Kidney glomerular epithelial cell (primary cell): Measurements from ENCODE around the gene SLC4A7.
"Not testable (repeated sequence)": the region's sequence is repeated elsewhere in the genome, so short reads cannot be mapped to it uniquely, and the experiment has no call there.

Experiments
- DNase-seq: peaks from one replicate; lab custom pipeline; 2025; lab: John Stamatoyannopoulos, UW

The SLC4A7 gene

DNA sequence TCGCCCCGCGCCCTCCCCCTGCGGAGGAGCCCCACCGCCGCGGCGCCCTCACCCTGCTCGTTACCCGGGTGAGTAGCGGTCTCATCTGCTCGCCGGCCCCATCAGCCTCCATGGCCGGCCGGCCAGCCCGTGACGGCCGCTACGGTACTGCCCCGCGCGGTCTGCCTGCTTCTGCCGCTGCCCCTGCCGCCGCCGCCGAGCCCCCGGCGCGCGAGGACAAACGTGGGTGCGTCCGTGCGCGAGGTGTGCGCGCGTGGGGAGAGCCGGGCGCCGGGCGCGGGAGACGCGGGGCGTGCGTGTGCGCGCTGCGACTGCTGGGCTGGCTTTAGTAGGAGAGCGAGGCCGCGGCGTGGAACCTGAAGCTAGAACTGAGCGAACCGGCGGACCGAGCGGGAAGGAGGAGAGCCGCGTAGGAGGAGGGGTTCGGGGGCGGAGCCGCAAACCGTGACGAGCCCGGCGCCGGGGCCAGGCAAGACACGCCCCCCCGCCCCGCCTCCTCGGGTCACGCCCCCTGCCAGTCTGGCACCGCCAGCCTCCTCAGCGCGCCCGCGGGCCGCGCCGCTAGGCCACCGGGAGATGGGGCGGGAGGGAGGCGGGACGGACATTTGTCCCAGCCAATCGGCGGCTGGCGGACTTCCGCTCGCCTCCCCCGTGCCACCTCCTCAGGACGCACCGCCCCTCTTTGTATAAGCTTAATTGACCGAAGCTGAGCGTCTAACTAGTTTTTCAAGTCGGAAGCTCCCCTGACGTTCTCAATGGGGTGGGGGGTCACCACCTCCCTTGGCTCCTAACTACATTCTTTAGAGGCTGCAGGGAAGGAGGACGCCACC is at the start of gene SLC4A7:
Gene SLC4A7 (minus strand): TSS at position 370 of the 830 bp plus-strand sequence. CDS start 258 bp downstream, at position 112.
- peak; percentile 95 for DNase-seq

DNA sequence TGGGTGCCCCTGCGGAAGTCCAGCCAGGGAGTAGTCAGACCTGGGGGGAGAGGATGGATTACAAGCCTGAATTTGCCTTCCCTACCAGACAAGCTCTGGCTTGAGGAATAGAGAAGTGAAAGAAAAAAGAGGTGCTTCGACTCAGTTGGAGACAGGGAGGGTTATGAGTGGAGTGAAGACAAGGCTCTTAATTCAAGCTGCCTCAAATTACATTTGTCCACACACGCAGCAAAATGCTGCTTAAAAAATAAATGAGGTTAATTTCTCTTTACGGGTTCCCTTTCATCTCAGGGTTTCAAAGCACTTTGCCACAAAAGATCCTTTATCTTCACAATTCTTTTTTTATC is 49.0 kb upstream of the SLC4A7 start:
- peak; percentile 66 for DNase-seq

DNA sequence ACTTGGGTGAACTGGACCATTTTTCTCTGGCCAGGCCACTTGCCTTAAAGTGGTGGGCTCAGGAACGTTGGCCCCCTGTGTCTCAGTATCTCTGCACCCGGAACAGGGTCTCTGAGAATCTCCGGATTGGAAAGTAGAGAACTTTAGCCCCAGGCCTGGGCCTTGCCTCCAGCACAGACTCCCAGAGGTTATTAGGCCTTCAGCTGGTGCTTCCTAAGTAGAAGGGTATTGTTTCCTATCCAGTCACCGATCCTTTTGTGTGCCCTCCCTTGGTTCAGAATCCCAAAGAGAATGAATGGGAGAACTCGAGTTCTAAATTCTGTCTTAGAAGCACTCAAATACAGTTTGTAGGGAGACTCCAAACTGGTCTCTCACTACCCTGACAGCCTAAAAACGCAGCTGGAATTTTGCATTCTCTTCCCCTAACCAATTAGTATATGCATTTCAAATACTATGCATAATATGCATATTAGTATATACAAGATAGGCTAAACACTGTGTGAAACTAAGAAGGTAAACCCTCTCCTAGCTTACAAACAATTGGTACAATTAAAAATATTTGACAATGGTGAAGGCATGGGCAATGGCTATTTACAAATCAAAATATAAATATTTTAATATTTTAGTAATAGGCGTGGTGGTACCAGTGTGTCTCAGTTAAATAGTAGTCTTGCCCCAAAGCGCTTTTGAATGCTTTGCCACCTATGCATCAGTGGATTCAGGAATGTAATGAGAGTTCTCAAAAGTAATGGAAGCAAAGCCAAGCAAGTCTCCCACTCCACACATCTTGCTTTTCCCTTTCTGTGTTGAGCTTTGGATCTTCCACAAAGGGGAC is 48.5 kb upstream of the SLC4A7 start:
- DNase-seq: peak; percentile 66

DNA sequence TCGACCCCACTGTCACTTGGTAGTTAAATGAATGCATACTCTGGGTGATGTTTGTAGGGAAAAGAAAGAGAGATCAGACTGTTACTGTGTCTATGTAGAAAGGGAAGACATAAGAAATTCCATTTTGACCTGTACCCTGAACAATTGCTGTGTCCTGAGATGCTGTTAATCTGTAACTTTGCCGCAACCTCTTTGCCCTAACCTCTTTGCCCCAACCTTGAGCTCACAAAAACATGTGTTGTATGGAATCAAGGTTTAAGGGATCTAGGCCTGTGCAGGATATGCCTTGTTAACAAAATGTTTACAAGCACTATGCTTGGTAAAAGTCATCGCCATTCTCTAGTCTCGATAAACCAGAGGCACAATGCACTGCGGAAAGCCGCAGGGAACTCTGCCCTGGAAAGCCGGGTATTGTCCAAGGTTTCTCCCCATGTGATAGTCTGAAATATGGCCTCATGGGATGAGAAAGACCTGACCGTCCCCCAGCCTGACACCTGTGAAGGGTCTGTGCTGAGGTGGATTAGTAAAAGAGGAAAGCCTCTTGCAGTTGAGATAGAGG is 47.1 kb upstream of the SLC4A7 start:
- not testable (repeated sequence) for DNase-seq

DNA sequence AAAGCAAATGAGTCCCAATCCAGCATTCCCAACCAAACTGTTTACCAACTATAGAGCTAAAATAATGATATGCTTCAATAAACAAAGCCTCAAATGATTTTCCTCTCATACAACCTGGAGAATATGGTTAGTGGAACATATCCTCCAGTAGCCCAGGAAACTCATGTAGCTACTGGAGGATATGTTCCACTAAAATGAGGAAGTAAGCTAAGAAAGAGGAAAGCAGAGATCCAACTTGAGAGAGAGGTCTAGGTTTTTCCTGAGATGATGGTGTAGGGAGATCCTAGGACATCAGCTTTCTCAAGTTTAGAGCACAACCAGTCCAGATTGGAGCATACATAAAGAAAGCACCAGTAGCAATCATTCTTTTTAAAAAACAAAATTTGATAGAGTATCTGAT is 44.6 kb upstream of the SLC4A7 start:
- DNase-seq: no peak

DNA sequence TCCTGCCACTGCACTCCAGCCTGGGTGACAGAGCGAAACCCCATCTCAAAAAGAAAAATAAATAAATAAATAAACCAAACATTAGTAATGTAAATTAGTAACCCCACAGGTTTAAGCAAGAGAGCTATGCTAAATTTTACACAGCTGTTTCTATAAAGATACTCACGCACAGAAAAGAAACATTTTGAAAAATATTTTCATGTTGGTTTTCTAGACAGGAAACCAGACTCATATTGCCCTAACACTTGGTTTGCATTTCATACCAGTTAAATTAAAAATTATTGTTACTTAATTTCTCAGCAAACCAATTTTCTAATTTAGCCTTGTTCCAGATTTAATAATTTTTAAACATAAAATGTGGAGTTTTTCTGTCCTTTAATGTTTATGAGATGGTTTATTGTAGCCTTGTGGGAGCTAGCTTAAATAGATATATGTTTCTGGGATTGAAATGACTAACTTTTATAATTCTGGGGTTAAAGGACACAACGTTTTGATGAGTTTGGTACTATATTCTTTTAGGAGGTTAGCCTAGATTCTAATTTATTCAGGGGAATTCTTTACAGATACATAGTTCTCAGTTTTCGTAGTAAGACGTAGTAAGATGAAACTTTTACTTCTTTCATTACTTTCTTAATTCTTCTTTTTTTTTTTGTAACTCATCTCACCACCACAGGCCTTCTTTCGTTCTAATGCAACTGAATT is 42.6 kb upstream of the SLC4A7 start:
- DNase-seq: no peak

DNA sequence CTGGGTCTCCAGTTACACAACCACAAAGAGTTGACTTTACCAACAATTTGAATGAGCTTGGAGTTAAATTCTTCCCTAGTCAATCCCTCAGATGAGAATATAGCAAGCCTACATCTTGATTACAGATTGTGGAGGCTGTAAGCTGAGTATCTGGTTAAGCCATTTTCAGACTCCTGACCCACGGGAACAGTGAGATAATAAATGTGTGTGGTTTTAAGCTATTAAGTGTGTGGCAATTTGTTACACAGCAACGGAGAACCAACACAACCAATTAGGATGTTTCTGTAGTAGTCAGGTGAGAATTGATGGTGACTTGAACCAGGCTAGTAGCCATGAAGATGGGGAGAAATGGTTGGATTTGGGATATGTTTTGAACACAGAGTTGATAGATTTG is 37.7 kb upstream of the SLC4A7 start:
- DNase-seq: no peak

DNA sequence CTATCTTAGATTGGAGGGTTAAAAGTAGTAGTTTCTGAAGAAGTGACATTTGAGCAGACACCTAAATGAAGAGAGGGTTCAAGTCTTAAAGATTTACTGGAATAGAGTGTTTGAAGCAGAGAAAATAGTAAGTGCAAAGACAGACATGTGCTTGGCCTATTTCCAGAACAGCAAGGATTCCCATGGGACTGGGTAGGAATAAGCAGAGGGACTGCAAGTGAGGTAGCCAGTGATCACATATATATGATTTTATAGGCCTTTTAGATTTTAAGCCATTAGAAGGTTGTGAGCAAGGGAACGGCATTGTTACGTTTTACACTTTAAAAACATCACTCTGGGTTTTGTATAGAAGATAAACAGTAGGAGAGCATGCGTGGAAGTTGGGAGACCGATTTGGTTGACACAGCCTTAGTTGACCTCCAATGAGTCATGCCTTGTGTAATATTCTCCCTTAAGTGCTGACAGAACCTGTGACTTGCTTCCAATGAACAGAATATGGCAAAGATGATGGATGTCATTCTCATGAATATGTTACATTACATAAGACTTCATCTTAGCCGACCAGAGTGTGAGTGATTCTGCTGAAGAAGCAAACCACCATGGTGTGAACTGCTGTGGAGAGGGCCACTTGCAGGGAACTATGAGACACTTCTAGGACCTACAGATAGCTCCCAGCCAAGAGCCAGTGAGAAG is 37.1 kb upstream of the SLC4A7 start:
- peak; percentile 49 for DNase-seq

DNA sequence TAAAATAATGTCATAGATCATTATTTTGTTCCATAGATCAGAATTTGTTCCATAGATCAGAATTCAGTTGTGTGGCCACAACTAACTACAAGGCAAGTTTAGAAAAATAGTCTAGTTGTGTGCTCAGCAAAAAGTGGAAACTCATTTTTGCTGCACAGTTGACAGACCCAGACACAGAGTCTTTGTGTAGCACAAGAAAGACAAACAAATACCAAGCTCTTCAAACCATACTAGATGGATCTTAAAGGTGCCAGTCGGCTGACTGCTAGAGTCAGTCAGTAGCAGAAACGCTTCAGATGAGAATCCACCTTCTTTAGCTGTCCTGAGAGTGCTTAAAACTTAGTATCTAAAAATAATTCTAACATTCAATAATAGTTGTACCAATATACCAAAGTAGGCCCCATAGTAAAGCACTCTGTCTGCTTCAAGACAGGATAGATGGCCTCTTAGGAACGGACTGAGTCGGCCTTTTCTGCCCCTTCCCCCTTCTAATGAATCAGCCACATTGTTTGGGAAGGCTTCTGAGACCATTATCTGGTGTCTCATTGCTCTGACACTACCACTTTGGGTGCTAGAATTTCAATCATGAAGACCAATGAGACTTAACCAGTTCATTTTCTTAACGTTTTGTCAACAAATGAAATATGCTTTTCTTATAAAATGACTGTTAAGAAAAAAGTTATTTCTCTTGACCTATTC is 27.7 kb upstream of the SLC4A7 start:
- DNase-seq: peak; percentile 69

DNA sequence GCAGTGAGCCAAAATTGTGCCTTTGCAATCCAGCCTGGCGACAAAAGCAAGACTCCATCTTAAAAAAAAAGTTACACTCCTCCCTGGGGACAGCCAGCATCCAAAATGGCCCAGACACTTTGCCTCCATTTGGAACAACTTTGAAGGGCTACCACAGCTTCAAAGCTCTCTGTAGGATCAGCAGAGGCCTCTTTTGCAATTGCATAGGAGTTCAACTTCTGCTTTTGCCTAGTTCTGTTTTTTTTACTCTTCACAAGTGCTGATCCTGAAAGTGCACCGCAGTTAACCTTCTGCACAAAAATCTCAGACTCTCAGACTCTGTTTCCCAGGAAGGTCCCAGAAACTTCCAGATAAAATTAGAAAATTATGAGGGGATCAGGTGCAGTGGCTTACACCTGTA is 25.2 kb upstream of the SLC4A7 start:
- no peak for DNase-seq

DNA sequence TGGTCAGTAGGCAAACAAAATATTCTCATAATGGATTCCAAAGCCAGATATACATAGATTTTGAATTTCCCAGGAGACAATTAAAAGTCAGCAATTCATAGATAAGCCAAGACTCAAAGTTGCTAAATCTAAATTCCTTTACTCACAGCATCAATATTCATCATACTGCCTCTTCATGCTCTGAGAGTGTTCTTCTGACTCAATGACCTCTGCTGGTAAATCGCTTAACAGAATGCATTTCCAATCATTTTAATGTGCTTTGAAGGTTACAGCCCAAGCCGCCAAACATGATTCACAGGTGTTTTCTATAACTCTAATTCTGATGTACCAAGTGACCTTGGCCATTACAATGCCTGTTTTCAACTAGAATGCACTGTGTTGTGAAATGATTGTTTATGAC is 24.2 kb upstream of the SLC4A7 start:
- no peak for DNase-seq

DNA sequence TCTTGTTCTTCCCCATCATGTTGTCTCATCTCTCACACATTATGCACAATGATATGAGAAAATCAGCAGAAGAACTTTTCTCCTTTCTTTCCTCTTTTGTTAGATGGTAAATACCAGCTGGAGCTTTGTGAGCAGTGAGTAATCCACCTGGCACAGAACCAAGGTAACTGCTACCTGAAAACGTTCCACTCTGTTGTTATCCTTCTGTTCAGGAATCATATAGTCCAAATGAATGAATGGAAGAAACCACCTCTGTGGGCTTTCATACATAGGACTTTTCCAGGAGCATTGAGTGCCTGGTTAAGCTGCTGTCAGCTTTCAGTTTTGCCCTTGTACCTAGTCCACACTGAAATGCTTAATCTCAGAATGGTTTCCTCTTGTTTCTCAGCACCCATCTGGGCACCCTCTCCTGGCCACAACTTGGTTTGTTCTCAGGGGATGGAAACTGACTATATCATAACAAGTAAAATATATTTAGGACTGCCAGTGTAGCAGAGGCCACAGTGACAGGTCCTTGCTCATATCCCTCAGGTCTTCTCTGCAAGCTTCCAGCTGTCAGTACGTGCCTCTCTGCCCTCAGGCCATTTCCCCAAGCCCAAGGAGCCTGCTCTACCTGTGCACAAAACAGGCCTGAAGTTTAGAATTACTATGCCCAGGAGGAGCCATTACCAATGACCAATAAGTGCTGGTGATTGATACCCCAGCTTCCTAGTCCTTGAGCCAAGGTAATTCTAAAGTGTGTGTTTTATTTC is 23.5 kb upstream of the SLC4A7 start:
- DNase-seq: no peak

DNA sequence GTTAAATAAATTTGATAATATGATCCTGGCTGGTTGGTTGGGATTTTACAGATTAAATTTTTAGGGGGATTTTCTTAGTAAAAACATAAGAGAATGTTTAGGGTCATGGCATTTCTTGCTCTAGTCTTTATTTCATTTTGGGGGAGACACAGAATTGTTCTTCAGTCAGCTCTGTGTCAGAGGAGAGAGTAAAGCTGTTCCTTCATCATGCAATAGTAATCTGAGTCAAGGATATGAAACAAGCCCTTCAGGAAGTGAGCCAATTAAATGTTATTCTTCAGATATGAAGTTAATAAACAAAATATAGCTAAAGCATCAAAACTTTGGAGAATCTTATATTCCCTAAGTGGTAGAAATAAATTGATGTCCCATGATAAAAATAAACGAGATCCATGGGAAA is 22.9 kb upstream of the SLC4A7 start:
- DNase-seq: no peak

DNA sequence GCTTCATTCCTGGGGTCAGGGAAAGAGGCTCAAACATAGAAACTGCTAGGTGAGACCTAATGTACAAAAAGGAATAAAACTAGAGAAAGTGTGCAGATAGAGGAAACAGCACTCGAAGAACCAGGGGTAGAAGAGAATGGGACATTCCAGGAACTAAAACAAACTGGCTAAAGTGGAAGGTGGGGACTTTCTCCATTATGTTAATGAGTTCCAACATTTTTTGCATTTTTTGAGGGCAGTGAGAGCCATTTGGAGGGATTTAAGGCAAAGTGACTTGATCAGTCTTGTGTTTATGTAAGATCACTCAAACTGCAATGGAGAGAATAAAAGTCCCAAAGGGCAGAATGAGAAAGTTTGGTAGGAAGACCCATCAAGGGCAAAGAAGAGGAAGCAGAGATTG is 20.6 kb upstream of the SLC4A7 start:
- no peak for DNase-seq

DNA sequence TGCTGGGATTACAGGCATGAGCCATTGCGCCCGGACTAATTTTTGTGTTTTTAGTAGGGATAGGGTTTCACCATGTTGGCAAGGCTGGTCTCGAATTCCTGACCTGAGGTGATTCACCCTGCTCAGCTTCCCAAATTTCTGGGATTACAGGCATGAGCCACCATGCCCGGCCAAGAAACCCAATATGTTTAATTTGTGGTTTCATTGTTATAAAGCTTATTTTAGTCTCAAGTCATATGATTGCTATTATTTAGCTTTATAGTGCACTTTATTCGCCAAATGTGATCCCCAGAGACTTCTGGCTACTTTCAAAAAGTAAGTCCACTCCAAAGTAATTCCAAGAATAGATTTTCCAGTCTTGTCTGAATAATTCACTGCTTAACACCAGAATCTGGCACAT is 19.3 kb upstream of the SLC4A7 start:
- DNase-seq: no peak

DNA sequence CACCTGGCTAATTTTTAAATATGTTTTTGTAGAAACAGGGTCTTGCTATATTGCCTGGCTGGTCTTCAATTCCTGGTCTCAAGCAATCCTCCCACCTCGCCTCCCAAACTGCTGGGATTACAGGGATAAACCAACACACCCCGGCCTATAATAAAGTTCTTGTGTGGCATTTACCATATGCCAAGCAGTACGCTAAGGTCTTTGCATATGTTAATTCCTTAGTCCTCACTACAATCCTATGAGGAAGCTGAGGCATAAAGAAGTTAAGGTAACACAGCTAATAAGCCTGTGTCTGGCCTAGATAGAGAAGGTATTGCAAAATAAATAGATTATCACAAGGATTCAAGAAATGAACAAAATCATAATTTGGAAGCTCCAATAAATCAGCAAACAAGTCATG is 17.6 kb upstream of the SLC4A7 start:
- no peak for DNase-seq

DNA sequence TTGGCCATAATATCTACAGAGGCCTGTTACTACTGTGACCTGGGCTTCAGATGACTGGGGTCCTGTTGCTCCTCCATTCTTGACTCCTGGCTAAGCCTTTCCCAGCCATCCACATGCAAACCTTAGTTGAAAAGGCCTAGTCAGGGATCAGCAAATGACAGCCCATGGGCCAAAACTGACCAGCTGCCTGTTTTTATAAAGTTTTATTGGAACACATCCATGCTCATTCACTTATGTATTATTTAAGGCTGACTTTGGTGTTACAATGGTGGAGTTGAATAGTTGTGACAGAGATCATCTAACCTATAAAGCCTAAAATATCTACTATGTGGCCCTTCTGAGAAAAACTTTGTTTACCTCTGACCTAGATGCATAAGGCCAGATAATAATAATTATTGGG is 16.8 kb upstream of the SLC4A7 start:
- DNase-seq: no peak

DNA sequence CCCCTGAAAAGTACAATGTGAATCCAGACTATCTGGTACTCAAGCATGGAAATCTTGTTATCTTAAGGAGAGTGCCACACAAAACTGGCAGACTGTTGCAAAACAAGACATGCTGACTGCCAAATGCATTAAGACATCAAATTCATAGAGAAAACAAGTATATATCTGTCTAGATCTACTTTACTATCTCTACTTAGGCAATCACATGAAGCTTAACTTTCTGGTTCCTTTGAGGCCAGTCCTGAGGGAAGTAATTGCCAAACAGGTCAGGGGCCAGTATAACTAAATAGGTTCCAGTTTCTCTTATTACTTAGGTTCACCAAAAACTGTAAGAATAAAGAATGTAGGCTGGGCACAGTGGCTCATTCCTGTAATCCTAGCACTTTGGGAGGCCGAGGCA is 15.9 kb upstream of the SLC4A7 start:
- no peak for DNase-seq

DNA sequence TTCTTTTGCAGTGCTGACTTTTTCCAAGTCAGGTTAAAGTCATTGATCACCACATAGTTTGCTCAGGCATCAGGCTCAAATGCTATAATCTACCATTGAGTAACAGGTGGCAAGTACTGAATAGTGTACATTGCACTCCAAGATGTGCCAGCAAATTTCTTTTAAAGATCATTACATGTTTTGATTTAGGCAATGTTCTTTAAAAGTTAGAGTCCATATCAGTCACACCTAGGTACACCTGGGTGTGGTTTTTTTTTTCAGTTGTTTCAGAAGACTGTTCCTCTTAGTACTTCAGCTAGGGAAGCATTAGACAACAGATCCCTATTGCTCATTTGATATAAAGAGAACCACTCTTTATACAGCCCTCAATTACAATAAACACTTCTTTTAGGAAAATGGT is 10.6 kb upstream of the SLC4A7 start:
- no peak for DNase-seq

DNA sequence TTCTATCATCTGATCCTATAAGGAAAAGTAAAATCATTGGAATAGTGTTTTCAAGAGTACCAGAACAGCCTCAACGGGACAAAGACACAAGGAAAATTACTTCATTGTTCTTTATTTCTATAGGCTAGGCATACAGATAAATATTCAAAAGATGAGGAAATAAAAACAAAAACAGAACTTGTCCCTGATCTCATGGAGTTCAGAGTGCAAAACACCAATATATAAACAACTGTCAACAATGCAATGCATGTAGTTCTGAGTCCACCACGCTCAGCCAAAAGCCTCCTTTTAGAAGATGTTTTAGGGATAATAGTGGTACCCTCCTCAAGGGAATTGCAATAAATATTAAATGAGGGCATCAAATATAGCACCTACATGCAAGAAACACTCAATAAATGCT is 4.6 kb upstream of the SLC4A7 start:
- no peak for DNase-seq

DNA sequence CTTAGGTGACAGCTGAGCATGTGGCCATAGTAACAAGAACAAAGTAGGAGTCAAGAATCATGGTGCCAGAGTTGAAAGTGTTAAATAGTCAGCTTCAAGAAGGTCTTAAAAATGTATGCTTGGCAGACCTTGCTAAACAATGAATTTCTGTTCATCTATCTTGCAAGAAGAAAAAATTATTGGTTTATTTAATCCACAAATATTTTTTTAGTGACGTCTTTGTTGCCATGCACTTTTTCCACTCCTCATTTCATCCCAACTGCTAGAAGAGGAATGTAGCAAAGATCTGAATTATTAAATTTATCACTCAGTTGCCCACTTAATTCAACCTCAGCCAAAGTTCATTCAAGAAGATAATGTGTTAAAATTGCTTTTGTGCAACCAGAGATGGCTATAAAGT is 3.2 kb upstream of the SLC4A7 start:
- no peak for DNase-seq
